Melanocyte of skin (primary cell): ENCODE measurements around the gene ARHGEF1. TPM values are rescaled to one million over a fixed set of nuclear protein-coding genes. Genes with fewer than 3 reads are reported as not detected.

Experiments used
- small RNA-seq, 2 donors: library from RNA; depleted of rRNA; stranded (forward); fragments of <200 nt; gene quantifications; one replicate each; pipeline ENCODE3, GENCODE V24; 2012
- total RNA-seq, 2 donors: library from RNA; depleted of rRNA; stranded (reverse); fragments of >200 nt; gene quantifications; 2 replicates each; pipeline ENCODE4 v1.2.3, GENCODE V29; 2012

The ARHGEF1 gene, protein sequence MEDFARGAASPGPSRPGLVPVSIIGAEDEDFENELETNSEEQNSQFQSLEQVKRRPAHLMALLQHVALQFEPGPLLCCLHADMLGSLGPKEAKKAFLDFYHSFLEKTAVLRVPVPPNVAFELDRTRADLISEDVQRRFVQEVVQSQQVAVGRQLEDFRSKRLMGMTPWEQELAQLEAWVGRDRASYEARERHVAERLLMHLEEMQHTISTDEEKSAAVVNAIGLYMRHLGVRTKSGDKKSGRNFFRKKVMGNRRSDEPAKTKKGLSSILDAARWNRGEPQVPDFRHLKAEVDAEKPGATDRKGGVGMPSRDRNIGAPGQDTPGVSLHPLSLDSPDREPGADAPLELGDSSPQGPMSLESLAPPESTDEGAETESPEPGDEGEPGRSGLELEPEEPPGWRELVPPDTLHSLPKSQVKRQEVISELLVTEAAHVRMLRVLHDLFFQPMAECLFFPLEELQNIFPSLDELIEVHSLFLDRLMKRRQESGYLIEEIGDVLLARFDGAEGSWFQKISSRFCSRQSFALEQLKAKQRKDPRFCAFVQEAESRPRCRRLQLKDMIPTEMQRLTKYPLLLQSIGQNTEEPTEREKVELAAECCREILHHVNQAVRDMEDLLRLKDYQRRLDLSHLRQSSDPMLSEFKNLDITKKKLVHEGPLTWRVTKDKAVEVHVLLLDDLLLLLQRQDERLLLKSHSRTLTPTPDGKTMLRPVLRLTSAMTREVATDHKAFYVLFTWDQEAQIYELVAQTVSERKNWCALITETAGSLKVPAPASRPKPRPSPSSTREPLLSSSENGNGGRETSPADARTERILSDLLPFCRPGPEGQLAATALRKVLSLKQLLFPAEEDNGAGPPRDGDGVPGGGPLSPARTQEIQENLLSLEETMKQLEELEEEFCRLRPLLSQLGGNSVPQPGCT
- total RNA-seq: 10 to 100 TPM; 28.2 to 48.0 TPM

GRCh38 chr19:41882568-41883462 is at the start of gene ARHGEF1:
ARHGEF1 (plus strand) TSS chr19:41883184; CDS start chr19:41888083, 4,899 bp downstream.

GRCh38 chr19:41844601-41845000 is 38.4 kb upstream of the ARHGEF1 start, which contains the start of gene LYPD4:
LYPD4 (minus strand) TSS chr19:41844683; CDS start chr19:41839285, 5,398 bp downstream.

DNA sequence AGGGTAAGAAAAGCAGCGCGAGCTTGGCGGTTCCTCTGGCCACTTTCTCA is 38.2 kb upstream of the ARHGEF1 start, which contains the start of gene DMRTC2:
Gene DMRTC2 (plus strand): TSS at position 42 of the 50 bp plus-strand sequence. CDS start 2,387 bp downstream, outside the sequence.

DNA sequence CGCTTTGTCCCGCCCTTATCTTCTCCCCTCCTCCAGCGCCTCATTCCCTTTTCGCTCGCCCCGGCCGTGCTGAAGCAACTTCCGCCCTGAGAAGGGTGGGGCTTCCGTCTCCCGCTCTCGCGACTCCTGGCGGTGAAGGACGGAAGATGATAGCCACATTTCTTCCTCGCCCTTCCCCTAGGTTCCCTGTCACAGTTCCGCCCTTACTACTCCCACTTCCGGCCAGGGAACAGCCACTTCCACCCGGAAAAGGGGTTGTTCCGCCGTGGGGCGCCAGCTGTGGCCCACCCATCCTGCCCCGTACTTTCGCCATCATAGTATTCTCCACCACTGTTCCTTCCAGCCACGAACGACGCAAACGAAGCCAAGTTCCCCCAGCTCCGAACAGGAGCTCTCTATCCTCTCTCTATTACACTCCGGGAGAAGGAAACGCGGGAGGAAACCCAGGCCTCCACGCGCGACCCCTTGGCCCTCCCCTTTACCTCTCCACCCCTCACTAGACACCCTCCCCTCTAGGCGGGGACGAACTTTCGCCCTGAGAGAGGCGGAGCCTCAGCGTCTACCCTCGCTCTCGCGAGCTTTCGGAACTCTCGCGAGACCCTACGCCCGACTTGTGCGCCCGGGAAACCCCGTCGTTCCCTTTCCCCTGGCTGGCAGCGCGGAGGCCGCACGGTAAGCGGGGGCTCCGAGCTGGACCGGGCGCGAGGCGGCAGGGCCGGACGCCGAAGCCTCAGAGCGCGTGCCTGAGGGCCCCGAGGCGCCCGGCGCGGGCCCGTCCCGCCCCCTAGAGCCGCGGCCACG is 23.2 kb upstream of the ARHGEF1 start, which contains the start of gene RPS19:
Gene RPS19 (plus strand): TSS at position 638 of the 801 bp plus-strand sequence. CDS start 520 bp downstream, outside the sequence.

DNA sequence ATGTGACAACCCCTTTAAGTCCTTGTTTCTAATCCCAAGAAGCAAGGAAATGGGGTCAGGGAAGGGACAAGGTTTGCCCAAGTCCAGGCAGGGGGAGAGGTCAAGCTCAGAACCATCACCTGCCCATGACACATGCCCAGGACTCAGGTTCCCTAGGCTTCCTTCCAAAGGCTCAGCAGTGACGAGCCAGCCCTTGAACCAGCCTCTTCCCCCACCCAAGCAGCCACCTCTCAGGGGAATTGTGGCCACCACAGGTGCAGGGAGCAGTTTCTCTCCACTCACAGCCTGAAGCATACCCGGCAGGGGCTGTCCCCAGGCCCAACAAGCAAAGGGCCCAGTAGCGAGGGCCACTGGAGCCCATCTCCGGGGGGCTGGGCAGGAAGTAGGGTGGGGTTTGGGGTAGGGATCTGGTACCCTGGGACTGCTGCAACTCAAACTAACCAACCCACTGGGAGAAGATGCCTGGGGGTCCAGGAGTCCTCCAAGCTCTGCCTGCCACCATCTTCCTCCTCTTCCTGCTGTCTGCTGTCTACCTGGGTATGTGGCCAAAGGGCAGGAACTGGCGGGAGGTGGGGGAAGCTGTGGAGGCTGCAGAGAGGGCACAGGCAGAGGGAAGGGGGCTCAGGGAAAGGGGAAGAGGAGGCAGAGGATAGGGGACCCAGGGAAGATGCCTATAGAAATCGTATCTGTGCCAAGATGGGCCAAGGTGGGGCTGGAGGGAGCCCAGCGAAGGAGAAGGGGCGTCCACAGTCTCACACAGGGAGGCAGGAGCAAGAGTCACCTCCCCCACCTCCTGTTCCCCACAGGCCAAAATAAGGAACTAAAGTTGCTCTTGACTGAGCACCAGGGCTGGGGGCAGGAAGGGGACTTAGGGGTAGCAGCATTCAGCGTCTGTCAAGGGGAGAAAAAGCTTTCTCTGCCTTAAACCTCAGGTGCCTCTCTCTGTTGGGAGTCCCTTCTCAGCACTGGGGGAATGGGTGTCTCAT is 5.8 kb upstream of the ARHGEF1 start, which contains the start of gene CD79A:
Gene CD79A (plus strand): TSS at position 433 of the 986 bp plus-strand sequence. CDS start 26 bp downstream, at position 459.

GRCh38 chr19:41928221-41928683 is 45.3 kb downstream of the ARHGEF1 start, which contains the start of gene ERFL:
ERFL (minus strand) TSS chr19:41928449; CDS start chr19:41912919, 15,530 bp downstream.

Small RNAs within 50 kb of the gene (small RNA-seq; reads per million reads assigned to genes)
- 0 to 0.52 reads per million in 2 donors for gene MIR6797

Other genes with a start within 250 kb of the ARHGEF1 start
- gene CEACAM7, start 194.9 kb upstream of the ARHGEF1 start, total RNA-seq: not detected
- gene CEACAM5, start 174.6 kb upstream of the ARHGEF1 start, total RNA-seq: not detected
- gene CEACAM6, start 127.7 kb upstream of the ARHGEF1 start, total RNA-seq: not detected
- gene CEACAM3, start 86.6 kb upstream of the ARHGEF1 start, total RNA-seq: not detected
- gene LYPD4, start 38.5 kb upstream of the ARHGEF1 start, total RNA-seq: not detected
- gene DMRTC2, start 38.1 kb upstream of the ARHGEF1 start, total RNA-seq: not detected
- gene RPS19, start 22.9 kb upstream of the ARHGEF1 start, total RNA-seq: 100 to 1,000 TPM; 439 to 701 TPM
- under 1 TPM in 1 of 2 donors, not detected in 1; under 0.01 TPM for gene CD79A, start 5.9 kb upstream of the ARHGEF1 start, total RNA-seq
- not detected for gene ERFL, start 45.3 kb downstream of the ARHGEF1 start, total RNA-seq
- gene RABAC1, start 76.1 kb downstream of the ARHGEF1 start, total RNA-seq: 10 to 100 TPM; 70.2 to 74.6 TPM
- not detected for gene ATP1A3, start 111.0 kb downstream of the ARHGEF1 start, total RNA-seq
- under 1 TPM in 1 of 2 donors, not detected in 1; under 0.01 TPM for gene GRIK5, start 187.0 kb downstream of the ARHGEF1 start, total RNA-seq
- gene ZNF574, start 193.0 kb downstream of the ARHGEF1 start, total RNA-seq: 10 to 100 TPM; 16.9 to 22.3 TPM
- under 1 TPM in 1 of 2 donors, not detected in 1; under 0.01 TPM for gene POU2F2, start 249.3 kb downstream of the ARHGEF1 start, total RNA-seq